ENCODE results near the gene NR2F1-AS1. TPM values are rescaled to one million over a fixed set of nuclear protein-coding genes. Genes with fewer than 3 reads are reported as not detected.

The NR2F1-AS1 gene
- total RNA-seq, 4 donors from 2014 or later: 0.35 to 9.1 (median 3.2) TPM

- no peaks in the 10 kb centered on the region for H3K27me3 ChIP-seq
- TF ChIP-seq POLR2A (IDR thresholded peaks at IDR 0.05): no peak
- TF ChIP-seq, protein P1, sequence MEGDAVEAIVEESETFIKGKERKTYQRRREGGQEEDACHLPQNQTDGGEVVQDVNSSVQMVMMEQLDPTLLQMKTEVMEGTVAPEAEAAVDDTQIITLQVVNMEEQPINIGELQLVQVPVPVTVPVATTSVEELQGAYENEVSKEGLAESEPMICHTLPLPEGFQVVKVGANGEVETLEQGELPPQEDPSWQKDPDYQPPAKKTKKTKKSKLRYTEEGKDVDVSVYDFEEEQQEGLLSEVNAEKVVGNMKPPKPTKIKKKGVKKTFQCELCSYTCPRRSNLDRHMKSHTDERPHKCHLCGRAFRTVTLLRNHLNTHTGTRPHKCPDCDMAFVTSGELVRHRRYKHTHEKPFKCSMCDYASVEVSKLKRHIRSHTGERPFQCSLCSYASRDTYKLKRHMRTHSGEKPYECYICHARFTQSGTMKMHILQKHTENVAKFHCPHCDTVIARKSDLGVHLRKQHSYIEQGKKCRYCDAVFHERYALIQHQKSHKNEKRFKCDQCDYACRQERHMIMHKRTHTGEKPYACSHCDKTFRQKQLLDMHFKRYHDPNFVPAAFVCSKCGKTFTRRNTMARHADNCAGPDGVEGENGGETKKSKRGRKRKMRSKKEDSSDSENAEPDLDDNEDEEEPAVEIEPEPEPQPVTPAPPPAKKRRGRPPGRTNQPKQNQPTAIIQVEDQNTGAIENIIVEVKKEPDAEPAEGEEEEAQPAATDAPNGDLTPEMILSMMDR (IDR thresholded peaks at IDR 0.05): no peak
- H3K4me1 ChIP-seq: no peaks in the 10 kb centered on the region
- H3K4me3 ChIP-seq: no peak overlapping the region
- H3K9me3 ChIP-seq: no peaks in the 10 kb centered on the region
- no peaks in the 10 kb centered on the region for H3K36me3 ChIP-seq
- no peak for DNase-seq
- H3K27ac ChIP-seq: no peak overlapping the region
Observed at GRCh38 chr5:93431250-93431649, 149.8 kb downstream of the NR2F1-AS1 start.

GRCh38 chr5:93430673-93431199 is 150.3 kb downstream of the NR2F1-AS1 start:
- no peak overlapping the region for H3K27ac ChIP-seq

GRCh38 chr5:93430118-93430517 is 150.9 kb downstream of the NR2F1-AS1 start:
- no peaks in the 10 kb centered on the region for H3K27me3 ChIP-seq
- H3K4me1 ChIP-seq: no peaks in the 10 kb centered on the region
- H3K4me3 ChIP-seq: no peak overlapping the region
- H3K27ac ChIP-seq: no peak overlapping the region
- no peaks in the 10 kb centered on the region for H3K36me3 ChIP-seq
- TF ChIP-seq POLR2A (IDR thresholded peaks at IDR 0.05): no peak
- TF ChIP-seq, protein P1 (IDR thresholded peaks at IDR 0.05): no peak
- H3K9me3 ChIP-seq: no peaks in the 10 kb centered on the region
- DNase-seq: no peak

More at GRCh38 chr5:93430673-93431199, 150.3 kb downstream of the NR2F1-AS1 start:
- DNase-seq: no peak
- no peaks in the 10 kb centered on the region for H3K9me3 ChIP-seq
- H3K4me3 ChIP-seq: no peak overlapping the region
- H3K27me3 ChIP-seq: no peaks in the 10 kb centered on the region
- H3K4me1 ChIP-seq: no peaks in the 10 kb centered on the region
- H3K36me3 ChIP-seq: no peaks in the 10 kb centered on the region
- TF ChIP-seq POLR2A (IDR thresholded peaks at IDR 0.05): no peak
- TF ChIP-seq, protein P1 (IDR thresholded peaks at IDR 0.05): no peak

GRCh38 chr5:93428868-93429267 is 152.2 kb downstream of the NR2F1-AS1 start:
- Histone ChIP-seq H3K4me1 (no peaks in the 10 kb centered on the region), H3K36me3 (no peaks in the 10 kb centered on the region), H3K27ac (no peak overlapping the region), H3K9me3 (no peaks in the 10 kb centered on the region), H3K4me3 (no peak overlapping the region), H3K27me3 (no peaks in the 10 kb centered on the region)
- no peak for TF ChIP-seq POLR2A (IDR thresholded peaks at IDR 0.05)
- TF ChIP-seq, protein P1 (IDR thresholded peaks at IDR 0.05): no peak
- DNase-seq: no peak

DNA sequence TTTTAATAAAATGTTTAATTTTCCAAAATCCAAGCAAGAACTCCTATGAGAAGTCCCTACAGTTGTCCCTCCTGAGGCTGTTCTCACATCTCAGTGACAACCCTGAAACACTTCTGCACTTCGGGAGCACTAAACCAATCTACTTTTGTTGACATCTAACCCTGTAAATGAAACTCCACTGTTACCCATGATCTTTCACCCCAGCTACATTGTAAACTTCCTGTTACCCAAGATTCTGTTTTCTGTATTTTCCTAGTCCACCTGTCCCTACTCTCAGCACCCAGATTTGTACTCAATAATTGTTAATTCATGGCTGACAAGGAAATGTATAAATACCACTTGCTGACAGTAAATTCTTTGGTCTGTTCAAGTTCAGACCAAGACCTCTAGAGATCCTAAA is 153.7 kb downstream of the NR2F1-AS1 start:
- TF ChIP-seq, protein P1 (IDR thresholded peaks at IDR 0.05): no peak
- no peak for TF ChIP-seq POLR2A (IDR thresholded peaks at IDR 0.05)
- no peaks in the 10 kb centered on the region for H3K4me1 ChIP-seq
- no peaks in the 10 kb centered on the region for H3K27me3 ChIP-seq
- H3K4me3 ChIP-seq: no peak overlapping the region
- no peak for DNase-seq
- H3K9me3 ChIP-seq: no peaks in the 10 kb centered on the region
- no peaks in the 10 kb centered on the region for H3K36me3 ChIP-seq
- H3K27ac ChIP-seq: no peak overlapping the region

GRCh38 chr5:93425096-93425495 is 155.9 kb downstream of the NR2F1-AS1 start:
- Histone ChIP-seq H3K27ac (no peak overlapping the region), H3K4me3 (no peak overlapping the region), H3K4me1 (no peaks in the 10 kb centered on the region), H3K27me3 (no peaks in the 10 kb centered on the region), H3K9me3 (no peaks in the 10 kb centered on the region), H3K36me3 (no peaks in the 10 kb centered on the region)
- no peak for DNase-seq
- TF ChIP-seq POLR2A (IDR thresholded peaks at IDR 0.05): no peak
- TF ChIP-seq, protein P1 (IDR thresholded peaks at IDR 0.05): no peak
